Breast epithelium (tissue), 3 donors: ENCODE measurements around the gene POTEF.
"Not testable (repeated sequence)": the region's sequence is repeated elsewhere in the genome, so short reads cannot be mapped to it uniquely, and the experiment has no call there.

ENCODE experiments used
- CTCF ChIP-seq, 3 donors: fragments of 450-650 bp; IDR thresholded peaks; one replicate each; pipeline ENCODE4 v1.5.1; 2016 to 2017; ENCODE audit warnings: antibody characterized with exemption in 3 of 3, mild to moderate bottlenecking in 3 of 3, moderate library complexity in 3 of 3
- POLR2A ChIP-seq: fragments of 450-650 bp; IDR thresholded peaks from one replicate; pipeline ENCODE4 v1.6.1; 2016; ENCODE audit warnings: antibody characterized with exemption, mild to moderate bottlenecking, moderate library complexity

- TF ChIP-seq POLR2A; CTCF (IDR thresholded peaks at IDR 0.05): not testable (repeated sequence)
These were observed 16.0 kb upstream of the POTEF start, which contains the start of gene CCDC74B for GRCh38 chr2:130145006-130145414.
